ENCODE measurements around the gene XNDC1N. TPM values are rescaled to one million over a fixed set of nuclear protein-coding genes. Genes with fewer than 3 reads are reported as not detected.
"Not testable (repeated sequence)": the region's sequence is repeated elsewhere in the genome, so short reads cannot be mapped to it uniquely, and the experiment has no call there.

The XNDC1N gene
- total and polyA plus RNA-seq, 2 donors from 2014 or later = 4.6 to 14.3 TPM

DNA sequence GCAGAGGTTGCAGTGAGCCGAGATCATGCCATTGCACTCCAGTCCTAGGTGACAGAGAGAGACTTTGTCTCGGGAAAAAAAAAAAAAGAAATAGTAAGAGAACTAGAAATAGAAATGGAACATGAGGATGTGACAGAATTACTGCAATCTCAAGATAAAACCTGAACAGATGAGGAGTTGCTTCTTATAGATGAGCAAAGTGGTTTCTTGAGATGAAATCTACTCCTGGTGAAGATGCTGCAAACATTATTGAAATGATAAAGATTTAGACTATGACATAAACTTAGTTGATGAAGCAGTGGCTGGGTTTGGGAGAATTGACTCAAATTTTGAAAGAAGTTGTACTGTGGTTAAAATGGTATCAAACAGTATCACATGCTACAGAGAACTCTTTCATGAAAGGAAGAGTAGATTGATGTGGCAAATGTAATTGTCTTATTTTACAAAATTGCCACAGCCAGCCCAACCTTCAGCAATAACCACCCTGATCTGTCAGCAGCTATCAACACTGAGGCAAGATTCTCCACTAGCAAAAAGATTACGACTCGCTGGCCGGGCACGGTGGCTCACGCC, 13.7 kb downstream of the XNDC1N start:
- Histone ChIP-seq H3K9me3 (ENCODE audit: control insufficient read depth in 2 of 3, insufficient read depth in 1 of 3, low read length in 3 of 3) (no peaks in the 10 kb centered on the region), H3K27me3 (ENCODE audit: control insufficient read depth, insufficient read depth, low read length) (no peaks in the 10 kb centered on the region), H3K4me1 (ENCODE audit: control insufficient read depth in 2 of 3, insufficient read depth in 2 of 3, low read depth in 1 of 3, low read length in 3 of 3) (no peaks in the 10 kb centered on the region), H3K9ac (ENCODE audit: low read length in 3 of 3) (no peak overlapping the region), H3K27ac (ENCODE audit: low read depth in 2 of 2, low read length in 2 of 2) (no peak overlapping the region), H3K4me3 (ENCODE audit: low read length in 3 of 3) (no peak overlapping the region), H3K36me3 (ENCODE audit: control insufficient read depth in 2 of 3, insufficient read depth in 3 of 3, low read length in 3 of 3) (peaks cover 5 to 17% (median 10%) of the 10 kb centered on the region in 3 donors)
- TF ChIP-seq, protein P1, sequence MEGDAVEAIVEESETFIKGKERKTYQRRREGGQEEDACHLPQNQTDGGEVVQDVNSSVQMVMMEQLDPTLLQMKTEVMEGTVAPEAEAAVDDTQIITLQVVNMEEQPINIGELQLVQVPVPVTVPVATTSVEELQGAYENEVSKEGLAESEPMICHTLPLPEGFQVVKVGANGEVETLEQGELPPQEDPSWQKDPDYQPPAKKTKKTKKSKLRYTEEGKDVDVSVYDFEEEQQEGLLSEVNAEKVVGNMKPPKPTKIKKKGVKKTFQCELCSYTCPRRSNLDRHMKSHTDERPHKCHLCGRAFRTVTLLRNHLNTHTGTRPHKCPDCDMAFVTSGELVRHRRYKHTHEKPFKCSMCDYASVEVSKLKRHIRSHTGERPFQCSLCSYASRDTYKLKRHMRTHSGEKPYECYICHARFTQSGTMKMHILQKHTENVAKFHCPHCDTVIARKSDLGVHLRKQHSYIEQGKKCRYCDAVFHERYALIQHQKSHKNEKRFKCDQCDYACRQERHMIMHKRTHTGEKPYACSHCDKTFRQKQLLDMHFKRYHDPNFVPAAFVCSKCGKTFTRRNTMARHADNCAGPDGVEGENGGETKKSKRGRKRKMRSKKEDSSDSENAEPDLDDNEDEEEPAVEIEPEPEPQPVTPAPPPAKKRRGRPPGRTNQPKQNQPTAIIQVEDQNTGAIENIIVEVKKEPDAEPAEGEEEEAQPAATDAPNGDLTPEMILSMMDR (IDR thresholded peaks at IDR 0.05; ENCODE audit: borderline replicate concordance, extremely low read depth, insufficient read depth) = no peak
- no peak for FAIRE-seq
- DNase-seq = no peak
- intact Hi-C loops (cut with DNase I) = no loop called here

DNA sequence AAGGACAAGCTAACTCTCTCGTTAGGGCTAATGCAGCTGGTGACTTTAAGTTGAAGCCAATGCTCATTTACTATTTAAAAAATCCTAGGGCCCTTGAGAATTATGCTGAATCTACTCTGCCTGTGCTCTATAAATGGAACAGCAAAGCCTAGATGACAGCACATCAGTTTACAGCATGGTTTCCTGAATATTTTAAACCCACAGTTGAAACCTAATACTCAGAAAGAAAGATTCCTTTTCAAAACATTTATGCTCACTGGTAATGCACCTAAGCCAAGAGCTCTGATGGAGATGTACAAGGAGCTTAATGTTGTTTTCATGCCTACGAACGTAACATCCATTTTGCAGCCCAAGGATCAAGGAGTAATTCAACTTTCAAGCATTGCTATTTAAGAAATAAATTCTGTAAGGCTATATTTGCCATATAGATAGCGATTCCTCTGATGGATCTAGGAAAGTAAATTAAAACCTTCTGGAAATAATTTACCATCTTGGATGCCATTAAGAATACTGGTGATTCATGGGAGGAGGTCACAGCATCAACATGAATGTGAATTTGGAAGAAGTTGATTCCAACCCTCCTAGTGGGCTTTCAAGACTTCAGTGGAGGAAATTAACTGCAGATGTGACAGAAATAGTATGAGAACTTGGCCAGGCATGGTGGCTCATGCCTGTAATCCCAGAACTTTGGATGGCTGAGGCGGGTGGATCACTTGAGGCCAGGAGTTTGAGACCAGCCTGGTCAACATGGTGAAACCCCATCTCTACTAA, 14.5 kb downstream of the XNDC1N start:
- H3K36me3 ChIP-seq (ENCODE audit: control insufficient read depth in 2 of 3, insufficient read depth in 3 of 3, low read length in 3 of 3) = peaks cover 5 to 17% (median 10%) of the 10 kb centered on the region in 3 donors
- intact Hi-C loops (cut with DNase I) = no loop called here
- no peaks in the 10 kb centered on the region for H3K4me1 ChIP-seq (ENCODE audit: control insufficient read depth in 2 of 3, insufficient read depth in 2 of 3, low read depth in 1 of 3, low read length in 3 of 3)
- H3K27ac ChIP-seq (ENCODE audit: low read depth in 2 of 2, low read length in 2 of 2) = no peak overlapping the region
- no peaks in the 10 kb centered on the region for H3K9me3 ChIP-seq (ENCODE audit: control insufficient read depth in 2 of 3, insufficient read depth in 1 of 3, low read length in 3 of 3)
- no peak for DNase-seq
- H3K9ac ChIP-seq (ENCODE audit: low read length in 3 of 3) = no peak overlapping the region
- no peaks in the 10 kb centered on the region for H3K27me3 ChIP-seq (ENCODE audit: control insufficient read depth, insufficient read depth, low read length)
- no peak overlapping the region for H3K4me3 ChIP-seq (ENCODE audit: low read length in 3 of 3)
- no peak for FAIRE-seq
- TF ChIP-seq, protein P1 (IDR thresholded peaks at IDR 0.05; ENCODE audit: borderline replicate concordance, extremely low read depth, insufficient read depth) = no peak

DNA sequence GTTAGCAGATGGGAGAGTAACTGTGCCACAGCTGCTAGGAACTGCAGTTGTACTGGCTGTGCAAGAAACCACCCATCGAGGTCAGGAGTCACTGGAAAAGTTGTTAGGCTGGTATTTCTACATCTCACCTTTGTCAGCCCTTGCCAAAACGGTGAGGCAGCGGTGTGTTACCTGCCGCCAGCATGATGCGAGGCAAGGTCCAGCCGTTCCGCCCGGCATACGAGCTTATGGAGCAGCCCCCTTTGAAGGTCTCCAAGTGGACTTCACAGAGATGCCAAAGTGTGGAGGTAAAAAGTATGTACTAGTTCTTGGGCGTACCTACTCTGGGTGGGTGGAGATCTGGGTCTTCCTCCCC, 16.4 kb downstream of the XNDC1N start:
- H3K9ac ChIP-seq (ENCODE audit: low read length in 3 of 3); FAIRE-seq; intact Hi-C loops (cut with DNase I); H3K4me3 ChIP-seq (ENCODE audit: low read length in 3 of 3); DNase-seq; H3K27ac ChIP-seq (ENCODE audit: low read depth in 2 of 2, low read length in 2 of 2); H3K9me3 ChIP-seq (ENCODE audit: control insufficient read depth in 2 of 3, insufficient read depth in 1 of 3, low read length in 3 of 3); H3K4me1 ChIP-seq (ENCODE audit: control insufficient read depth in 2 of 3, insufficient read depth in 2 of 3, low read depth in 1 of 3, low read length in 3 of 3); H3K27me3 ChIP-seq (ENCODE audit: control insufficient read depth, insufficient read depth, low read length): not testable (repeated sequence)
- H3K36me3 ChIP-seq (ENCODE audit: control insufficient read depth in 2 of 3, insufficient read depth in 3 of 3, low read length in 3 of 3) = peaks cover 6 to 13% (median 6%) of the 10 kb centered on the region in 3 donors

DNA sequence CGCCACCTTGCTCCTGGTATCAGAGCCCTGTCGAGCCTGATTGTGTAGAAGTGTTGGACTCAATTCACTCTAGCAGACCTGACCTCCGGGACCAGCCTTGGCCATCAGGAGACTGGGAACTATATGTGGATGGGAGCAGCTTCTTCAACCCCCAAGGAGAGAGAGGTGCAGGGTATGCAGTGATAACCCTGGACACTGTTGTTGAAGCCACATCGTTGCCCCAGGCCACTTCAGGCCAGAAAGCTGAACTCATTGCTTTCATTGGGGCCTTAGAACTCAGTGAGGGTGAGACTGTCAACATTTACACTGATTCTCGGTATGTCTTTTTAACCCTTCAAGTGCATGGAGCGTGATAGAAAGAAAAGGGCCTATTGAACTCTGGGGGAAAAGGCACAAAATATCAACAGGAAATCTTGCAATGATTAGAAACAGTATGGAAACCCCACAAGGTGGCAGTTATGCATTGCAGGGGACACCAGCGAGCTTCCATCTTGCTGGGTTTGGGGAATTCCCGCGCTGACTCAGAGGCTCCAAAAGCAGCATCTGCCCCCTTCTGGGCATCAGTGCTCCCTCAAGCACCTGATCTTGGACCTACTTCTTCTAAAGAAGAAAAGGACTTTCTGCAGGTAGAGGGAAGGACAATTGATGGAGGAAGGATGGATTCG, 16.9 kb downstream of the XNDC1N start:
- H3K4me3 ChIP-seq (ENCODE audit: low read length in 3 of 3); H3K4me1 ChIP-seq (ENCODE audit: control insufficient read depth in 2 of 3, insufficient read depth in 2 of 3, low read depth in 1 of 3, low read length in 3 of 3); H3K9ac ChIP-seq (ENCODE audit: low read length in 3 of 3); H3K27me3 ChIP-seq (ENCODE audit: control insufficient read depth, insufficient read depth, low read length); DNase-seq; FAIRE-seq; intact Hi-C loops (cut with DNase I); H3K9me3 ChIP-seq (ENCODE audit: control insufficient read depth in 2 of 3, insufficient read depth in 1 of 3, low read length in 3 of 3); H3K27ac ChIP-seq (ENCODE audit: low read depth in 2 of 2, low read length in 2 of 2): not testable (repeated sequence)
- H3K36me3 ChIP-seq (ENCODE audit: control insufficient read depth in 2 of 3, insufficient read depth in 3 of 3, low read length in 3 of 3) = peaks cover 4 to 11% (median 6%) of the 10 kb centered on the region in 3 donors

- H3K4me3 ChIP-seq (ENCODE audit: low read length in 3 of 3); H3K36me3 ChIP-seq (ENCODE audit: control insufficient read depth in 2 of 3, insufficient read depth in 3 of 3, low read length in 3 of 3); FAIRE-seq; H3K27me3 ChIP-seq (ENCODE audit: control insufficient read depth, insufficient read depth, low read length); H3K27ac ChIP-seq (ENCODE audit: low read depth in 2 of 2, low read length in 2 of 2); H3K9ac ChIP-seq (ENCODE audit: low read length in 3 of 3); intact Hi-C loops (cut with DNase I); DNase-seq; H3K9me3 ChIP-seq (ENCODE audit: control insufficient read depth in 2 of 3, insufficient read depth in 1 of 3, low read length in 3 of 3); H3K4me1 ChIP-seq (ENCODE audit: control insufficient read depth in 2 of 3, insufficient read depth in 2 of 3, low read depth in 1 of 3, low read length in 3 of 3): not testable (repeated sequence)
These were observed 17.6 kb downstream of the XNDC1N start for GRCh38 chr11:71910775-71911174.
